OCI-LY3 (cell line): ENCODE results near the gene NR6A1.

Experiments
- EZH2phosphoT487 ChIP-seq: fragments of 200-600 bp; shearing (Covaris generic); IDR thresholded peaks from 2 replicates; pipeline ENCODE4 v1.6.1; 2018; ENCODE audit warnings: antibody characterized with exemption, mixed run types, low read depth
- TF ChIP-seq, protein P1 (sequence below): fragments of 200-600, 300-600 bp; sonication (generic); IDR thresholded peaks from 2 replicates; pipeline ENCODE4 v1.5.1; 2014; ENCODE audit warnings: antibody characterized with exemption, low read length, low read depth

DNA sequence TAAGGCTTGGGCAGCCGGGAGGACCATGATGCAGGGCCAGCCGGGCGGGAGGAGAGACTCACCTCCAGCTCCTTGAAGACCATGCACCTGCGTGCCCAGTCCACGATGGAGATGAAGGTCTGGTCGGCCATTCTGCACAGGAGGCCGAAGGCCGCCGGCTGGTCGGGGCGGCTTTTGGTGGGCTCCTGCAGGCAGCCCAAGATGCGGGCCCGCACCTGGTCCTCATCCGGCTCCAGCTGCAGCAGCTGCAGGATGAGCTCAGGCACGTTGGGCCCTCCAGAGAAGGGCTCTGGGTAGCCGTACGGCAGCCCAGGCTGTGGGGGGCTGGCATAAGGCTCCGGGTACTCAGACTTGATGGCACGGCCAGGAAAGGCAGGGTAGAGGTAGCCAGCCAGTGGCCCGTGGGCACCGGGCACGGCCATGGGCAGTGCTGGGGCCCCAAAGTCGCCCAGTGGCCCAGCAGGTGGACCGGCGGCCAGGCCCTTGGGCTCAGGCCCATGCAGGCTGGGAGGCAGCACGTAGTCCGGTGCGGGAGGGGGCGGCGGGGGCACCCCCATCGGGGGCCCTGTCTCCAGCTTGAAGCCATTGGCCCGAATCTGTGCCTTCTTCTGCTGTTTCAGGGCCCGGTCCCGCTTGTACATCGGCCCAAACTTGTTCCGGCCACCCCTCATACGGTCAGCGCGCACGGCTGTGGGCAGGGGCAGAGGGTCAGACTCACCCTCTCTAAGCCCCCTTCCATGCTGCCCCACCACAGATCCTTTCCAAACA, 270.9 kb downstream of the NR6A1 start:
- TF ChIP-seq, protein P1, sequence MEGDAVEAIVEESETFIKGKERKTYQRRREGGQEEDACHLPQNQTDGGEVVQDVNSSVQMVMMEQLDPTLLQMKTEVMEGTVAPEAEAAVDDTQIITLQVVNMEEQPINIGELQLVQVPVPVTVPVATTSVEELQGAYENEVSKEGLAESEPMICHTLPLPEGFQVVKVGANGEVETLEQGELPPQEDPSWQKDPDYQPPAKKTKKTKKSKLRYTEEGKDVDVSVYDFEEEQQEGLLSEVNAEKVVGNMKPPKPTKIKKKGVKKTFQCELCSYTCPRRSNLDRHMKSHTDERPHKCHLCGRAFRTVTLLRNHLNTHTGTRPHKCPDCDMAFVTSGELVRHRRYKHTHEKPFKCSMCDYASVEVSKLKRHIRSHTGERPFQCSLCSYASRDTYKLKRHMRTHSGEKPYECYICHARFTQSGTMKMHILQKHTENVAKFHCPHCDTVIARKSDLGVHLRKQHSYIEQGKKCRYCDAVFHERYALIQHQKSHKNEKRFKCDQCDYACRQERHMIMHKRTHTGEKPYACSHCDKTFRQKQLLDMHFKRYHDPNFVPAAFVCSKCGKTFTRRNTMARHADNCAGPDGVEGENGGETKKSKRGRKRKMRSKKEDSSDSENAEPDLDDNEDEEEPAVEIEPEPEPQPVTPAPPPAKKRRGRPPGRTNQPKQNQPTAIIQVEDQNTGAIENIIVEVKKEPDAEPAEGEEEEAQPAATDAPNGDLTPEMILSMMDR, result no peak
- TF ChIP-seq EZH2phosphoT487, result no peak
